Breast epithelium (tissue), 4 donors: ENCODE data around the gene LZTS2. TPM values are rescaled to one million over a fixed set of nuclear protein-coding genes. Genes with fewer than 3 reads are reported as not detected.

Experiments used
- DNase-seq, 2 donors: peaks; one replicate each; pipeline ENCODE4 v3.0.0-alpha.2; 2019; ENCODE audit warnings: low spot score in 2 of 2
- H3K27ac ChIP-seq, 2 donors: fragments of 200-600 bp; sonication (generic) in 1 of 2; one replicate each; pipeline ENCODE4 v1.5.1; 2016 to 2019; ENCODE audit warnings: mild to moderate bottlenecking in 1 of 2
- H3K27me3 ChIP-seq, 2 donors: fragments of 200-600 bp; sonication (generic) in 1 of 2; one replicate each; pipeline versions ENCODE4 v1.5.1 to v1.6.0; 2017 to 2019; ENCODE audit warnings: control low read depth in 1 of 2, mild to moderate bottlenecking in 1 of 2
- H3K36me3 ChIP-seq: fragments of 200-600 bp; one replicate; pipeline ENCODE4 v1.5.1; 2019
- H3K4me1 ChIP-seq, 2 donors: fragments of 200-600 bp; sonication (generic); one replicate each; pipeline ENCODE4 v1.5.1; 2016 to 2019; ENCODE audit warnings: control low read depth in 1 of 2
- H3K4me3 ChIP-seq, 3 donors: fragments of 200-600 bp; sonication (generic); 1 replicate in 2 of 3; 2 replicates in 1 of 3; pipeline ENCODE4 v1.5.1; 2016 to 2019; ENCODE audit warnings: mild to moderate bottlenecking in 3 of 3, moderate library complexity in 2 of 3
- H3K9me3 ChIP-seq, 2 donors: fragments of 200-600 bp; sonication (generic) in 1 of 2; one replicate each; pipeline ENCODE4 v1.5.1; 2016 to 2019; ENCODE audit warnings: control low read depth in 1 of 2
- POLR2A ChIP-seq: fragments of 450-650 bp; IDR thresholded peaks from one replicate; pipeline ENCODE4 v1.6.1; 2016; ENCODE audit warnings: antibody characterized with exemption, mild to moderate bottlenecking, moderate library complexity
- POLR2AphosphoS5 ChIP-seq, 3 donors: sonication (generic); formaldehyde crosslinking; IDR thresholded peaks; one replicate each; pipeline ENCODE4 v1.6.1; 2017; ENCODE audit warnings: antibody characterized with exemption in 3 of 3
- intact Hi-C: fragments of 100-400 bp; cut with DNase I; formaldehyde crosslinking; loops from one replicate; pipeline ENCODE4 v1.15.1; 2023; ENCODE audit warnings: low total_unique reads
- total RNA-seq, 3 donors: library from RNA; depleted of rRNA; stranded (reverse); fragments of >200 nt; gene quantifications; one replicate each; pipeline ENCODE4 v1.1.0, GENCODE V29; 2016
- TF ChIP-seq, protein P1 (sequence below), 3 donors: fragments of 450-650 bp; IDR thresholded peaks; one replicate each; pipeline ENCODE4 v1.5.1; 2016 to 2017; ENCODE audit warnings: antibody characterized with exemption in 3 of 3, mild to moderate bottlenecking in 3 of 3, moderate library complexity in 3 of 3

Gene LZTS2
- total RNA-seq, 3 donors from 2014 or later: 44.0 to 67.5 (median 61.3) TPM

DNA sequence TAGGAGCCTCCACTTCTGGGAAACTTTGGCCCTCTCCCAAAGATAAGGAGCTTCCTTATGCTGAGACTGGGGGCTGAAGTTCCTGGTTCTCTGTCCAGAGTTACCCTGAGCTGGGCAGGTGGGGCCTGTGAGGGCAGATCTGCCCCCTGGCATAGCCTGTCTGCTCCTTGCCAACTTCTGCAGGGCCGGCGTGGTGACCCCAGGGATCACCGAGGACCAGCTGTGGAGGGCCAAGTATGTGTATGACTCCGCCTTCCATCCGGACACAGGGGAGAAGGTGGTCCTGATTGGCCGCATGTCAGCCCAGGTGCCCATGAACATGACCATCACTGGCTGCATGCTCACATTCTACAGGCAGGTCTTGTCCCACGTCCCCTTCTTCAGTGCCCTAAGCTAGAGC lies 35.7 kb downstream of the LZTS2 start:
- no peaks in the 10 kb centered on the region for H3K27me3 ChIP-seq
- intact Hi-C loops: no loop called here
- peaks cover 5% of the 10 kb centered on the region in 2 donors for H3K4me1 ChIP-seq
- no peaks in the 10 kb centered on the region for H3K9me3 ChIP-seq
- TF ChIP-seq, protein P1, sequence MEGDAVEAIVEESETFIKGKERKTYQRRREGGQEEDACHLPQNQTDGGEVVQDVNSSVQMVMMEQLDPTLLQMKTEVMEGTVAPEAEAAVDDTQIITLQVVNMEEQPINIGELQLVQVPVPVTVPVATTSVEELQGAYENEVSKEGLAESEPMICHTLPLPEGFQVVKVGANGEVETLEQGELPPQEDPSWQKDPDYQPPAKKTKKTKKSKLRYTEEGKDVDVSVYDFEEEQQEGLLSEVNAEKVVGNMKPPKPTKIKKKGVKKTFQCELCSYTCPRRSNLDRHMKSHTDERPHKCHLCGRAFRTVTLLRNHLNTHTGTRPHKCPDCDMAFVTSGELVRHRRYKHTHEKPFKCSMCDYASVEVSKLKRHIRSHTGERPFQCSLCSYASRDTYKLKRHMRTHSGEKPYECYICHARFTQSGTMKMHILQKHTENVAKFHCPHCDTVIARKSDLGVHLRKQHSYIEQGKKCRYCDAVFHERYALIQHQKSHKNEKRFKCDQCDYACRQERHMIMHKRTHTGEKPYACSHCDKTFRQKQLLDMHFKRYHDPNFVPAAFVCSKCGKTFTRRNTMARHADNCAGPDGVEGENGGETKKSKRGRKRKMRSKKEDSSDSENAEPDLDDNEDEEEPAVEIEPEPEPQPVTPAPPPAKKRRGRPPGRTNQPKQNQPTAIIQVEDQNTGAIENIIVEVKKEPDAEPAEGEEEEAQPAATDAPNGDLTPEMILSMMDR (IDR thresholded peaks at IDR 0.05): no peak
- no peak overlapping the region for H3K27ac ChIP-seq
- no peak overlapping the region for H3K4me3 ChIP-seq
- no peak for DNase-seq
- no peaks in the 10 kb centered on the region for H3K36me3 ChIP-seq

DNA sequence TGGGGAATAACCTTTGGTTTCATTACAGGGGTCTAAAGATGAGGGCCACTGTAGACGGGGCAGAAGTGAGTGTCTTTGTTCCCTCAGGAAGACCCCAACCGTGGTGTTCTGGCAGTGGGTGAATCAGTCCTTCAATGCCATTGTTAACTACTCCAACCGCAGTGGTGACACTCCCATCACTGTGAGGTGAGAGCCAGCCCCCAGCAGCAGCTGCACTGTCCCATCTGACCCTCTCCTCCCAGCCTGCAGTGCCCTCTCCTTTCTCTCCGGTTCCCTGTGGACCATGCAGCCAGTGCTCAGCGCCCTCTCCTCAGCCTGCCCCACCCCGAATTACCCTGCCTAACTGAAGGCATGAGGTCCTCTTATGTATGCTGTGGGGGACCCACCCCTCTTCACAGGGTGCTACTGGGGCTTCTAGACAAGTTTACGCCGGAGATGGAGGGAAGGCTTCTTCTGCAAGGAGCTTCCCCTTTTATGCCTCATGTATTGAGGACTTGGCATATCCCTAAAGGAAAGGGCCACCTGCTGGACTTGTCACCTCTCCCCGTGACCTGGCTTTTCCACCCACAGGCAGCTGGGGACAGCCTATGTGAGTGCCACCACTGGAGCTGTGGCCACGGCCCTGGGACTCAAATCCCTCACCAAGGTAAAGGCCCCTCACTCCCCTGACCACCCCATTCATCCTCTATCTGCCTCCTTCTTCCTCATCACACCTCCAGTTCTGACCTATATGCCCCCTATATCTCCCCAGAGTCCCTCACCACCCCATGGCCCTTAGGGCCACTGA lies 36.5 kb downstream of the LZTS2 start:
- Histone ChIP-seq H3K36me3 (no peaks in the 10 kb centered on the region), H3K4me1 (no peaks in the 10 kb centered on the region), H3K27me3 (no peaks in the 10 kb centered on the region), H3K4me3 (no peak overlapping the region), H3K9me3 (no peaks in the 10 kb centered on the region), H3K27ac (no peak overlapping the region)
- intact Hi-C loops: no loop called here
- TF ChIP-seq, protein P1 (IDR thresholded peaks at IDR 0.05): no peak
- no peak for DNase-seq

DNA sequence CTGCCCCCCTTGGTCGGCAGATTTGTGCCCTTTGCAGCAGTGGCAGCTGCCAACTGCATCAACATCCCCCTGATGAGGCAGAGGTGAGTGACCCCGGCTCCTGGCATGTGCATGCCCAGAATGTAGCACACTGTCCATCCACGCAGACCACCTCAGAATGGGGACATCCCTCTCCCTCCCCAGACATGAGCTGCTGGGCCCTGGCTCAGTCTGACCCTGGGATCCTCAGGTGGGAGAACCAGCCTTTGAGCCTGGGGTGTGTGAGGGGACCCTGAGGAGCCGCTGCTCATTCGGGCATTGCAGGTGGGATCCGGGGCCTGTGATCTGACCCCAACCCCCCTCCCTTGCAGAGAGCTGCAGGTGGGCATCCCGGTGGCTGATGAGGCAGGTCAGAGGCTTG lies 37.1 kb downstream of the LZTS2 start:
- Histone ChIP-seq H3K36me3 (no peaks in the 10 kb centered on the region), H3K4me3 (no peak overlapping the region), H3K4me1 (no peaks in the 10 kb centered on the region)

DNA sequence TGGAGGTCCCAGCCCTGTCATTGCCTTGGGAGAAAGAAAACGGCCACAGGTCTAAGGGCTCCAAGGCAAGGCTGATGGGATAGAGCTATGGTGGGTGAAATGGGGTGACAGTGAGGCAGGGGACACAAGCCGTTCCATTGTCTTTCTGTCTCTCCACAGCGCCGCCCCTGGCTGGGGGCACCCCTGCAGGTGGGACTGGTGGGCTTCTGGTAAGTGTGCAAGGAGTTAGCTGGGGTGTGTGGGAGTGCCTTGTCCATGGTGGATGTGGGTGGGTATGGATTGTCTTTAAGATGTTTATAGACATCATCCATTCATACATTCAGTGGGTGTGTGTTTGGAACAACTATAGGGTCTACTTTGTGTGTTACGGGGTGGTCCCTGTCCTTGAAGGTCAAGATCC lies 38.9 kb downstream of the LZTS2 start:
- Histone ChIP-seq H3K27ac (no peak overlapping the region), H3K9me3 (no peaks in the 10 kb centered on the region), H3K36me3 (no peaks in the 10 kb centered on the region), H3K27me3 (no peaks in the 10 kb centered on the region), H3K4me1 (peaks cover 0 to 1% of the 10 kb centered on the region in 2 donors), H3K4me3 (no peak overlapping the region)
- no peak for DNase-seq
- TF ChIP-seq POLR2A: no peak
- TF ChIP-seq, protein P1 (IDR thresholded peaks at IDR 0.05): no peak
- TF ChIP-seq POLR2AphosphoS5 (IDR thresholded peaks at IDR 0.05): no peak
- intact Hi-C loops: no loop called here

More for the DNA sequence above, 37.1 kb downstream of the LZTS2 start:
- intact Hi-C loops: no loop called here
- H3K9me3 ChIP-seq: no peaks in the 10 kb centered on the region
- no peak for DNase-seq
- H3K27ac ChIP-seq: no peak overlapping the region
- no peaks in the 10 kb centered on the region for H3K27me3 ChIP-seq
- TF ChIP-seq POLR2A (no peak), POLR2AphosphoS5 (IDR thresholded peaks at IDR 0.05) (no peak)

DNA sequence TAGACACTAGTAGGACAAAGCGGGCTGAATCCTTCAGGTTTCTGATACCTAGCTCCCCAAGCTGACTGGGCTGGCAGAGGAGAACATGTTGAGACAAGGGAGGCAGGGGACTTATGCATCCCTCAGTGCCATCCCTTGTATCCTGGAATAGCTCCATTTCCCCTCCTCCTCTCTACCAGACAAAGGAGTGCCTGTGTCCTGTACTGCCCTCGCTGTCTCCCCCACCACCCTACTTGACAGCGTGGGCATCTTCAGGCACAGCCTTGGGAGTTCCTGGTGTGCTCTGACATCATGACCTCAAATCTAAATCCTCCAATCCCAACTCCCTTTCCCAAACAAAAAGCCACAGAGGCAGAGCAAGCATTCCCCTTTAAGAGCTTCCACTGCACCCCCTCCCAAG lies 40.5 kb downstream of the LZTS2 start:
- H3K4me1 ChIP-seq: peaks cover 0 to 5% of the 10 kb centered on the region in 2 donors
- intact Hi-C loops: loop anchor here (2.0 kb wide), 1 partner anchor 19 kb away; no protein-coding TSS in a partner anchor
- no peak for TF ChIP-seq POLR2AphosphoS5 (IDR thresholded peaks at IDR 0.05)
- TF ChIP-seq, protein P1 (IDR thresholded peaks at IDR 0.05): no peak
- TF ChIP-seq POLR2A: no peak
- no peak overlapping the region for H3K4me3 ChIP-seq
- no peaks in the 10 kb centered on the region for H3K9me3 ChIP-seq
- DNase-seq: no peak
- peak overlapping the region in 1 of 2 donors; percentile 23 for H3K27ac ChIP-seq
- H3K36me3 ChIP-seq: no peaks in the 10 kb centered on the region
- no peaks in the 10 kb centered on the region for H3K27me3 ChIP-seq
